ENCODE data around the gene PEPD.

DNA sequence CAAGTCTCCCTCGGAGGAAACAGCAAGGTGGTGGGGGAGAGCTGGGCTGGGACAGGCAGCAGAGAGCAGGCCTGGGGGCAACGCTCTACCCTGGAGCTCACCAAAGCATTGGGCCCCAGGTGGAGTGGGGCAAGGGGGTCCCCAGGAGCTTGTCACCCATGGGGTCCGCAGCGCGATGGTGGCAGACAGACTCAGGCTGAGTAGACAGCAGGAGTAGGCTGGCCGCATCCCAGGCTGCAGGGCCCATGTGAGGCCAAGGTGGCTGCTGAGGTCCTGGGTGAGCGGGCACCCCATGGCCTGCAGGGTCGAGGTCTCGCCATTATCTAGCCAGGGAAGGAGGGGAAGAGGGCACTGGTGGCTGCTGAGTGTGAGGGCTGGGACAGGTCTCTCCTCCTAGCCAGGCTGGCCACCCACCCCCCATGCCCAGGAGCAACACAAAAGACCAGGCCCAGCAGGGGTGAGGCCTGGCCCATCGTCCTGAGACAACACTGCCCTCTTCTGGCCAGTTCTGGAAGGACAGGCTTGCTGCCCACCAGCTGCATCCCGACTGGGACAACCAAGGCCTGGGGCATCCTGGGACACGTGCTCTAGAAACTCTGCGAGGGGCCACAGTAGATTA lies 115.0 kb downstream of the PEPD start:
- TF ChIP-seq, protein P1, sequence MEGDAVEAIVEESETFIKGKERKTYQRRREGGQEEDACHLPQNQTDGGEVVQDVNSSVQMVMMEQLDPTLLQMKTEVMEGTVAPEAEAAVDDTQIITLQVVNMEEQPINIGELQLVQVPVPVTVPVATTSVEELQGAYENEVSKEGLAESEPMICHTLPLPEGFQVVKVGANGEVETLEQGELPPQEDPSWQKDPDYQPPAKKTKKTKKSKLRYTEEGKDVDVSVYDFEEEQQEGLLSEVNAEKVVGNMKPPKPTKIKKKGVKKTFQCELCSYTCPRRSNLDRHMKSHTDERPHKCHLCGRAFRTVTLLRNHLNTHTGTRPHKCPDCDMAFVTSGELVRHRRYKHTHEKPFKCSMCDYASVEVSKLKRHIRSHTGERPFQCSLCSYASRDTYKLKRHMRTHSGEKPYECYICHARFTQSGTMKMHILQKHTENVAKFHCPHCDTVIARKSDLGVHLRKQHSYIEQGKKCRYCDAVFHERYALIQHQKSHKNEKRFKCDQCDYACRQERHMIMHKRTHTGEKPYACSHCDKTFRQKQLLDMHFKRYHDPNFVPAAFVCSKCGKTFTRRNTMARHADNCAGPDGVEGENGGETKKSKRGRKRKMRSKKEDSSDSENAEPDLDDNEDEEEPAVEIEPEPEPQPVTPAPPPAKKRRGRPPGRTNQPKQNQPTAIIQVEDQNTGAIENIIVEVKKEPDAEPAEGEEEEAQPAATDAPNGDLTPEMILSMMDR (IDR thresholded peaks at IDR 0.05; ENCODE audit: low read length): peak; percentile 85
- no peak for TF ChIP-seq EZH2 (IDR thresholded peaks at IDR 0.05; ENCODE audit: borderline replicate concordance, low read length)

Data from OCI-LY1 (cell line).